Neural cell (in vitro differentiated cells): ENCODE data around the gene SMAD5.

Experiments
- CTCF ChIP-seq: fragments of 450-650 bp; IDR thresholded peaks from 2 replicates; pipeline ENCODE4 v1.5.1; 2014; ENCODE audit warnings: antibody characterized with exemption, mild to moderate bottlenecking, moderate library complexity; ENCODE audit not compliant: poor library complexity, severe bottlenecking
- EP300 ChIP-seq: fragments of 450-650 bp; conservative IDR thresholded peaks from 2 replicates; pipeline ENCODE4 v1.6.1; 2014; ENCODE audit warnings: antibody characterized with exemption, mild to moderate bottlenecking, moderate library complexity; ENCODE audit not compliant: poor library complexity, severe bottlenecking
- MXI1 ChIP-seq: fragments of 450-650 bp; conservative IDR thresholded peaks from 2 replicates; pipeline ENCODE4 v1.6.1; 2014; ENCODE audit warnings: antibody characterized with exemption, mild to moderate bottlenecking; ENCODE audit not compliant: poor library complexity, severe bottlenecking
- SMC3 ChIP-seq: fragments of 450-650 bp; conservative IDR thresholded peaks from 2 replicates; pipeline ENCODE4 v1.6.1; 2014; ENCODE audit warnings: antibody characterized with exemption, mild to moderate bottlenecking, moderate library complexity; ENCODE audit not compliant: poor library complexity

DNA sequence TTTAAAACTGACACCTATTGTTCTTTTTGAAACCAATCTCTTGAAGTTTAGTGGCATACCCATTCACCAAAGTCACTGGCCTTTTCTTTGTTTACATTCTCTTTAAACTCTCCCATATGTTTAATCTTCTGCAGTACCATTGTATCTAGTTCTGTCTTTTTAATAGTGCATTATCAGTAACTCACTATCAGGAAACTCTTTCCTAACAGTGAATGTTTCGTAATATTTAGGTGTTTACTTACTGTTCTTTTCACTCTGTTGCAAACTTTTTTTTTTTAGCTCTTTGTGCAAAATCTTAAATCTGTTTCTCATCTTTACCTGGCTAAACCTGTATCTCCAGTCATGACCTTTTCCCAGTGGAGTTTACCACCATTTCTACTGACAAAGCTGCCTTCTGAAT lies 17.2 kb downstream of the SMAD5 start:
- TF ChIP-seq CTCF = no peak
- no peak for TF ChIP-seq EP300
- TF ChIP-seq MXI1 = no peak
- no peak for TF ChIP-seq SMC3
